DMS153 treated with DMSO at 0.1 percent for 48 hours (cell line): ENCODE data around the gene CYTH3.
"Not testable (repeated sequence)": the region's sequence is repeated elsewhere in the genome, so short reads cannot be mapped to it uniquely, and the experiment has no call there.

Experiments
- DNase-seq: peaks from one replicate; lab custom pipeline; 2025; ENCODE audit not compliant: unreplicated experiment; lab: John Stamatoyannopoulos, UW

CYTH3 gene

GRCh38 chr7:6200971-6201370 lies 71.5 kb downstream of the CYTH3 start:
- DNase-seq: no peak

DNA sequence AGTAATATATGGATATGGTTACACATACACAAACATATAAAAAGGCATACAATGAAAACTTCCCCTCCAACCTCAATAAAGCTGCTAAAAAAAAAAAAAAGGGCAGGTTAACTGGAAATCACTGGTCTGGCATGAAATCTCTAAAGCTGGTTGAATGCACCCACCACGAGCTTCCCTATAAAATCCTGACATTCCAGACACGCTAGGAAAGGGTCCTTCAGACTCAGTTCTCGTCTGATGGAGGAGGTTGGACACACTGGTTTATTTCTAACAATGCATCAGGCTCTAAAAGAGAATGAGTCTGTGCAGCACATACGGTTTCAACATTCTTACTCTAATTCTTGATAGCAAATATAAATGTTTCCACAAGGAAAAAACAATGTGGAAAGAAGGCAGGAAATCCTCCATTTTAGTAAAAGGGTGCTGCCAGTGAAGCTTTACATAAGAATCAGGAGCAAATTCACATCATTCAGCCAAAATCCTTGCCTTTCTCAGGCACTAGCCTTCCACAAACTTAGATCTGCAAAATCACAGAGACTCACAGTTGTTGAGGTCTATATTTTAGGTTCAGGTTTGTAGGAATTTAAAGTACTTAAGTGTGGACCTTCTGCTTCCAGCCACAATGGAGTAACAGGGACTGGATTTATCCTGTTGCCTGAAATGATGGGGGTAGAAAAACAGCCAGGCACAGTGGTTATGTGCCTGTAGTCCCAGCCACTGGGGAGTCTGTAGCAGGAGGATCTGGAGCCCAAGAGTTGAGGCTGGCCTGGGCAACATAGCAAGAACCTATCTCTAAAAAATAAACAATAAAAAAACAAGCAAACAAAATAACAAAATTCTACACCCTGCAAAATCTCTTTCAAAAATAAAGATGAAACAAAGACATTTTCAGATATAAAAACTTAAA lies 73.5 kb downstream of the CYTH3 start:
- no peak for DNase-seq

- no peak for DNase-seq
Measured at GRCh38 chr7:6197801-6198551, 74.4 kb downstream of the CYTH3 start.

DNA sequence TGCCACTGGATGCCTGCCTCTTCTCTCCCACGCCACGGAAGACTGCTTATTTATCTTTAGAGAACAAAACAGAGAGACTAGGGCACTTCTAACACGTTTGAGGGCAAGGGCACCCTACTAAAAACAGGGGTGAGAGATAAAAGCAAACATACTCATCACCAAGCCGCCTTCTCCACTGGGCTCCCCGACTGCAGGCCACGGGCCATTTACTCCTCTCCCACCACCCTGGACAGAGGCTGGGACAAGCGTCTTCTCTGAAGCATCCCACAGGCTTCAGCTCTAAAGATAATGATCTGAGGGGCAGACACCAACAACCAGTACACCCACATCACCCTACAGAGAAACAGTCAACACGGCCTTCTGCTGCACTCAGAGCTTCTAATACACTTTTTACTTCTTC lies 78.7 kb downstream of the CYTH3 start:
- no peak for DNase-seq

GRCh38 chr7:6190563-6190962 lies 81.9 kb downstream of the CYTH3 start:
- DNase-seq: not testable (repeated sequence)

GRCh38 chr7:6188389-6188788 lies 84.0 kb downstream of the CYTH3 start:
- DNase-seq: no peak

- DNase-seq: no peak
Measured at GRCh38 chr7:6186577-6186976, 85.8 kb downstream of the CYTH3 start.

DNA sequence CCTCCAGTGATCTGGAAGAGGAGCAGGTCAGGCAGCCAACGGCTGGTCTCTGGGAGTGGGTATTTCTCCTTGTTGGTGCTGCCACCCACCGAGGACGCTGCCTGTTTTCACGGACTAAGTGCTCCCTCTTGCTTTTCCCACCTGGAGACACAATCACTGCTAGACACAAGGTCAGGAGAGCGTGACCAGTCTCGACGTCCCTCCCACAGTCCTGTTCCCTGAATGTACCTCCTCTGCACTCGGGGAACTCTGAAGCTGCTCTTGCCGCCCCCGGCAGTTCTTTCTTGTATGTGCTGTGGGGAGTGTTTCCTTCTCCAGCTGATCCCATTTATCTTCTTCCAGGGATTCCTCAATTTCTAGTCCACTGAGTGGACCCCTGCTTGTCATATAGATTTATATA lies 89.4 kb downstream of the CYTH3 start:
- no peak for DNase-seq

DNA sequence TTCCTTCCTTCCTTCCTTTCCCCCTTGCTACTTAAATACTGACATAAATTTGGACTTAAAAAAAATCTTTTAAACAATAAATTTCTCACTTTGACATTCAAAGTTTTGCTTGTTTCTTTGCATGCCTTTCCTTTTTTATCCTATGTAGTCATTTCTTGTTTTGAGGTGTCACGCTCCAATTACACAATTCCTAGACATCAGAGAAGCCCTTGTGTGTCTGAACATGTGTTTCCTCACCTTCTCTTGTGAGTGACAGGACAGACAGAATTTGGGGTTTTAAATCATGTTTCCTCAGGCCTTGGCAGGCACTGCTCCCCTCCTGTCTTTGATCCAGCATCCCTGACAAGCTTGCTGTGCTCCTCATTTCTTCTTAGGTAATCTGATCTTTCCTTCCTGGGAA lies 91.3 kb downstream of the CYTH3 start:
- DNase-seq: no peak

GRCh38 chr7:6180344-6180725 lies 92.1 kb downstream of the CYTH3 start:
- DNase-seq: no peak

GRCh38 chr7:6179620-6180343 lies 92.6 kb downstream of the CYTH3 start:
- DNase-seq: no peak

- no peak for DNase-seq
Measured at GRCh38 chr7:6178298-6179029, 94.0 kb downstream of the CYTH3 start.

- no peak for DNase-seq
Measured at GRCh38 chr7:6175645-6176044, 96.8 kb downstream of the CYTH3 start.

- DNase-seq: no peak
Measured at GRCh38 chr7:6172910-6173295, 99.5 kb downstream of the CYTH3 start.

DNA sequence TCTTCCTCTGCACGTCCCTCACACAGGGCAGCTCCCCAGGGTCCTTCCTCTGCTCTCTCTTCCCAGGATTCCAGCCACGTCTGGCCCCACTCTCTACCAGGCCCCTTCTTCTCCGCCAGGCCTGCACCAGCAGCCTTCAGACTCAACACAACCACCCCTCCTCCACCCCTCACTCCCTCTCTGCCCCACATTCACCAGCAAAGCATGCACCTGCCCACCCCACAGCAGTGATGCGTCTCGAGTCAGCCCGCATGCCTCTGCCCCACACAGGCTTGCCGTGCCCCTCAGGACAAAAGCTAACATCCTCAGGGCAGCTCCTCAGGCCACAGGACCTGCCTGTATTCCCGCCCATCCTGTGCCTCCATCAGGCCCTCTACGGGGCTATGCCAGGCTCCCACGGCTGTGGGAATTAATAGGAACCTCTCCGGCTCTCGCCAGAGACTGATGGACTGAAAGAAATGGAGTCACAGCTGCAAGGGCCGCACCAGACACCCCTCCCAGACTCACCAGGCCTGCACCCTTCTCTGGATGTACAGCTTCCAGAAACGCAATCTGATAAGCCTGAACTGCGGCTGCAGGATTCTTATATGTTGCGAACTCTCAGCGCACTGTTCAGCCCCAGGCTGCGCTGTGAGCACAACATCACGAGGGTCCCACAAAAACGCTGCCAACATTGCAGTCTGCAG lies 100.1 kb downstream of the CYTH3 start:
- no peak for DNase-seq

DNA sequence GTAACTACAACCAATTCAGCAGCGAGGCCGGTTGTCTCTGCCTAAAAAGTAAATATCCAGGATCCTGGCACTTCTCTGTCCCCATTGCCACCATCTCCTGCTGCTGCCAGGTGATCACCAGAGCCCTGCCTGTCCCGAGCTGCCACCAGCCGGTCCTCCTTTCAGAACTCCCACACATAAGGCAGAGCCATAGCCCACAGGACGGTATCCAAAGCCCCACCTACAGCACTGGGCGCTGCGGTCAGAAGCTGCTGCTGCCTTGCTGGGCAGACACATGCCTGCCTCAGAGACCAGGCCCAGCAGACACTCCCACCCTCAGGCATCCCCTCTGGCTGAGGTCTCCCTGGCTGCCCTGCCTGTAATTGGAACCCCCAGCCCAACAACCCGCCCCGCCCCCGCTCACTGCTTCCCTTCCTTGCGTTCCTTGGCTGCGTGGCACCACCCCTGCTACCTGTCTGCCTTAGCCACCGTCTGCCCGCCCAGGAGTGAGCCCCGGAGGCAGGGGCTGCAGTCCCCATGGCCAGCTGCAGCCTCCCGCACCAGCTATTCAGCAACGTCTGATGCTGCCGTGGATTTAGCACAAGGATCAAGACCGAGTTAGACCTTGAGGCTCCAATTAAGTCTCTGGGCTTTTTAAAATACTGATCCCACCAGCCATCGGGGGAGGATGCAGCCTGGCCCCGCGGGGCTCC lies 100.7 kb downstream of the CYTH3 start:
- no peak for DNase-seq

GRCh38 chr7:6170571-6171531 lies 101.6 kb downstream of the CYTH3 start:
- DNase-seq: no peak

GRCh38 chr7:6169805-6170520 lies 102.5 kb downstream of the CYTH3 start:
- no peak for DNase-seq
